IMR-90 (cell line): Measurements from ENCODE around the gene BSDC1.

Source experiments
- CEBPB ChIP-seq: IDR thresholded peaks from 2 replicates; pipeline ENCODE4 v1.6.1; 2012; ENCODE audit warnings: low read depth, low read length, improper control_type of control experiment
- CHD1 ChIP-seq: IDR thresholded peaks from 2 replicates; pipeline ENCODE4 v1.6.1; 2012; ENCODE audit warnings: low read depth, low read length, improper control_type of control experiment
- CTCF ChIP-seq: conservative IDR thresholded peaks from 2 replicates; pipeline ENCODE4 v1.5.1; 2012; ENCODE audit warnings: mild to moderate bottlenecking, low read depth, low read length, improper control_type of control experiment
- FOS ChIP-seq: fragments of 150-350 bp; IDR thresholded peaks from 2 replicates; pipeline ENCODE4 v1.6.1; 2016; ENCODE audit warnings: low read depth, low read length
- MAFK ChIP-seq: IDR thresholded peaks from 2 replicates; pipeline ENCODE4 v1.6.1; 2012; ENCODE audit warnings: low read depth, low read length, improper control_type of control experiment
- MAZ ChIP-seq: IDR thresholded peaks from 2 replicates; pipeline ENCODE4 v1.6.1; 2012; ENCODE audit warnings: low read depth, mild to moderate bottlenecking, low read length, improper control_type of control experiment, moderate library complexity, borderline replicate concordance
- MXI1 ChIP-seq: IDR thresholded peaks from 2 replicates; pipeline ENCODE4 v1.6.1; 2012; ENCODE audit warnings: low read depth, mild to moderate bottlenecking, low read length, moderate library complexity, borderline replicate concordance
- POLR2A ChIP-seq: IDR thresholded peaks from 2 replicates; pipeline ENCODE4 v1.6.1; 2012; ENCODE audit warnings: mild to moderate bottlenecking, low read depth, low read length
- RAD21 ChIP-seq: IDR thresholded peaks from 2 replicates; pipeline ENCODE4 v1.6.1; 2012; ENCODE audit warnings: low read length, improper control_type of control experiment
- RCOR1 ChIP-seq: IDR thresholded peaks from 2 replicates; pipeline ENCODE4 v1.6.1; 2012; ENCODE audit warnings: mild to moderate bottlenecking, low read length, improper control_type of control experiment; ENCODE audit not compliant: insufficient replicate concordance
- RFX5 ChIP-seq: IDR thresholded peaks from 2 replicates; pipeline ENCODE4 v1.8.0; 2012; ENCODE audit warnings: low read depth, mild to moderate bottlenecking, low read length, moderate library complexity
- SMC3 ChIP-seq: fragments of 150-350 bp; IDR thresholded peaks from 2 replicates; pipeline ENCODE4 v1.6.1; 2016; ENCODE audit warnings: low read depth, mild to moderate bottlenecking, antibody characterized with exemption, low read length, moderate library complexity
- TF ChIP-seq, protein P1 (sequence below): fragments of 150-350 bp; IDR thresholded peaks from 2 replicates; pipeline ENCODE4 v1.6.1; 2017; ENCODE audit warnings: mild to moderate bottlenecking, antibody characterized with exemption, low read length, low read depth

- TF ChIP-seq CTCF: no peak
- no peak for TF ChIP-seq RAD21
- TF ChIP-seq POLR2A: no peak
- TF ChIP-seq, protein P1, sequence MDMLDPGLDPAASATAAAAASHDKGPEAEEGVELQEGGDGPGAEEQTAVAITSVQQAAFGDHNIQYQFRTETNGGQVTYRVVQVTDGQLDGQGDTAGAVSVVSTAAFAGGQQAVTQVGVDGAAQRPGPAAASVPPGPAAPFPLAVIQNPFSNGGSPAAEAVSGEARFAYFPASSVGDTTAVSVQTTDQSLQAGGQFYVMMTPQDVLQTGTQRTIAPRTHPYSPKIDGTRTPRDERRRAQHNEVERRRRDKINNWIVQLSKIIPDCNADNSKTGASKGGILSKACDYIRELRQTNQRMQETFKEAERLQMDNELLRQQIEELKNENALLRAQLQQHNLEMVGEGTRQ: no peak
- TF ChIP-seq MAZ: no peak
- TF ChIP-seq MAFK: no peak
- TF ChIP-seq CHD1: no peak
- TF ChIP-seq MXI1: no peak
- no peak for TF ChIP-seq RCOR1
- no peak for TF ChIP-seq CEBPB
- TF ChIP-seq RFX5: no peak
- no peak for TF ChIP-seq SMC3
- no peak for TF ChIP-seq FOS
These were observed 455 bp downstream of the BSDC1 start for GRCh38 chr1:32393832-32394140.
